Esophagus muscularis mucosa (tissue), 4 donors: ENCODE data around the gene BICDL1. TPM values are rescaled to one million over a fixed set of nuclear protein-coding genes. Genes with fewer than 3 reads are reported as not detected.

Source experiments
- DNase-seq: peaks from one replicate; pipeline ENCODE4 v3.0.0-alpha.2; 2017; ENCODE audit errors: extremely low spot score
- H3K27ac ChIP-seq, 4 donors: fragments of 200-600 bp; sonication (generic); replicated peaks in 1 of 4; 1 replicate in 3 of 4; 2 replicates in 1 of 4; pipeline ENCODE4 v1.5.1; 2016 to 2019; ENCODE audit warnings: mild to moderate bottlenecking in 1 of 4
- H3K27me3 ChIP-seq, 4 donors: fragments of 200-600 bp; sonication (generic); one replicate each; pipeline versions ENCODE4 v1.5.1 to v1.6.0; 2016 to 2019
- H3K36me3 ChIP-seq, 4 donors: fragments of 200-600 bp; sonication (generic); one replicate each; pipeline ENCODE4 v1.5.1; 2016 to 2019
- H3K4me1 ChIP-seq, 4 donors: fragments of 200-600 bp; sonication (generic); one replicate each; pipeline ENCODE4 v1.5.1; 2016 to 2019
- H3K4me3 ChIP-seq, 4 donors: fragments of 200-600 bp; sonication (generic); 1 replicate in 2 of 4; 2 replicates in 2 of 4; pipeline ENCODE4 v1.5.1; 2016 to 2019; ENCODE audit warnings: mild to moderate bottlenecking in 4 of 4, moderate library complexity in 1 of 4
- H3K9me3 ChIP-seq, 4 donors: fragments of 200-600 bp; sonication (generic); 1 replicate in 3 of 4; 2 replicates in 1 of 4; pipeline ENCODE4 v1.5.1; 2016 to 2019
- EP300 ChIP-seq: sonication (generic); formaldehyde crosslinking; IDR thresholded peaks from one replicate; pipeline ENCODE4 v1.6.1; 2017; ENCODE audit warnings: antibody characterized with exemption
- POLR2A ChIP-seq: fragments of 450-650 bp; IDR thresholded peaks from one replicate; pipeline ENCODE4 v1.6.1; 2017; ENCODE audit warnings: antibody characterized with exemption, moderate library complexity, mild to moderate bottlenecking, low read depth
- POLR2AphosphoS5 ChIP-seq, 2 donors: sonication (generic); formaldehyde crosslinking; IDR thresholded peaks; one replicate each; pipeline ENCODE4 v1.6.1; 2017; ENCODE audit warnings: antibody characterized with exemption in 2 of 2
- WGBS: methylation state at CpG from one replicate; pipeline ENCODE4 v1.1.5; 2018; 5-methylcytosine and 5-hydroxymethylcytosine counted together
- intact Hi-C: fragments of 100-400 bp; cut with DNase I; formaldehyde crosslinking; loops from one replicate; pipeline ENCODE4 v1.15.1; 2023
- total RNA-seq, 4 donors: library from RNA; depleted of rRNA; stranded (reverse); fragments of >200 nt; gene quantifications; one replicate each; pipeline versions ENCODE4 v1.1.0 to v1.2.1, GENCODE V29; 2016
- TF ChIP-seq, protein P1 (sequence below), 3 experiments: fragments of 200-600 bp in 2 of 3; fragments of 450-650 bp in 1 of 3; sonication (generic) in 2 of 3; IDR thresholded peaks; one replicate each; pipeline ENCODE4 v1.5.1; 2017 to 2019; ENCODE audit warnings: antibody characterized with exemption in 3 of 3, mild to moderate bottlenecking in 2 of 3, moderate library complexity in 1 of 3

Gene BICDL1, protein sequence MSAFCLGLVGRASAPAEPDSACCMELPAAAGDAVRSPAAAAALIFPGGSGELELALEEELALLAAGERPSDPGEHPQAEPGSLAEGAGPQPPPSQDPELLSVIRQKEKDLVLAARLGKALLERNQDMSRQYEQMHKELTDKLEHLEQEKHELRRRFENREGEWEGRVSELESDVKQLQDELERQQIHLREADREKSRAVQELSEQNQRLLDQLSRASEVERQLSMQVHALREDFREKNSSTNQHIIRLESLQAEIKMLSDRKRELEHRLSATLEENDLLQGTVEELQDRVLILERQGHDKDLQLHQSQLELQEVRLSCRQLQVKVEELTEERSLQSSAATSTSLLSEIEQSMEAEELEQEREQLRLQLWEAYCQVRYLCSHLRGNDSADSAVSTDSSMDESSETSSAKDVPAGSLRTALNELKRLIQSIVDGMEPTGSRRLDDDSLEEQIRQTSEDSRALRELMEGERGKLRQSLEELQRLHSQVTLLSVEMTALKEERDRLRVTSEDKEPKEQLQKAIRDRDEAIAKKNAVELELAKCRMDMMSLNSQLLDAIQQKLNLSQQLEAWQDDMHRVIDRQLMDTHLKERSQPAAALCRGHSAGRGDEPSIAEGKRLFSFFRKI
- 1 to 10 TPM in 1 of 4 donors, under 1 TPM in 3; 0.17 to 1.2 (median 0.77) TPM for total RNA-seq

DNA sequence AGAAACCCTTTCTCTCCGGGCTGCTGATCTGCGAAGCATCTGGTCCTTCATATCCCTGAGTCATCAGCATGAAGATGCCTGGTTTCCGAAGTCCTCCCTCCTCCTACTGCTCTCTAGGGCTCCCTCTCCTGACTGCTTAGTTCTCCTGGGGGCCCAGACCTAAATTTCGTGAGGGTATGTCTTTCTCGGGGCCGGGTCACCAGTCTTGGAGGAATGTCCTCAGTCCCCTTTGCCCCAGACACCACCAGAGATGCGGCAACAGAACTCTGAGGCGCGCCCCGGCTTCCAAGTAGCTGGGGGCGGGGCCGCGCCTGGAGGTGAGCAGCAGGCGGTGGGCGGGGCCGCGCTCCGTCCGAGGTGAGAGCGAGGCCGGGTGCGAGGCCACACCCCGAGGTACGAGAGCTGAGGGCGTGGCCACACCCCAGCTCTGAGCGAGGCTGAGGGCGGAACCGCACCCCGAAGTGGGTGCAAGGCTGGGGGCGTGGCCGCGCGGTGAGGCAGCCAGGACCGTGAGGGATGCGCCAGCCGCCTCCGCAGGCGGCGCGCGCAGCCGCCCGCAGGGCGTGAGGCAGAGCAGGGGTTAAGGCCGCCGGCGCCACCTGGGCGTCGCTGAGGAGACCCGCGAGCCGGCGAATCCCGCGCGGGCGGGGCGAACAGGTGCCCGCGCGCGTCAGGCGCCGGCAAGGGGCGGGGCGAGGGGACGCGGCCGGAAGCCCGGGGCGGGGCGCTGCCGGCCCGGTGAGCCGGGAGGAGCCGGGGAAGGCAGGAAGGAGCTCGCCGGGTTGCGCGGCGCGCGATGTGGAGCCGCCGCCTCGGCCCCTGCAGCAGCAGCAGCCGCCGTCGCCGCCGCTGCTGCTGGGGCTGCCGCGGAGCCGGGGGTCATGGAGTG lies at the start of gene BICDL1:
Gene BICDL1 (plus strand): TSS at position 765 of the 889 bp plus-strand sequence. CDS start 633 bp downstream, outside the sequence.
- TF ChIP-seq, protein P1, sequence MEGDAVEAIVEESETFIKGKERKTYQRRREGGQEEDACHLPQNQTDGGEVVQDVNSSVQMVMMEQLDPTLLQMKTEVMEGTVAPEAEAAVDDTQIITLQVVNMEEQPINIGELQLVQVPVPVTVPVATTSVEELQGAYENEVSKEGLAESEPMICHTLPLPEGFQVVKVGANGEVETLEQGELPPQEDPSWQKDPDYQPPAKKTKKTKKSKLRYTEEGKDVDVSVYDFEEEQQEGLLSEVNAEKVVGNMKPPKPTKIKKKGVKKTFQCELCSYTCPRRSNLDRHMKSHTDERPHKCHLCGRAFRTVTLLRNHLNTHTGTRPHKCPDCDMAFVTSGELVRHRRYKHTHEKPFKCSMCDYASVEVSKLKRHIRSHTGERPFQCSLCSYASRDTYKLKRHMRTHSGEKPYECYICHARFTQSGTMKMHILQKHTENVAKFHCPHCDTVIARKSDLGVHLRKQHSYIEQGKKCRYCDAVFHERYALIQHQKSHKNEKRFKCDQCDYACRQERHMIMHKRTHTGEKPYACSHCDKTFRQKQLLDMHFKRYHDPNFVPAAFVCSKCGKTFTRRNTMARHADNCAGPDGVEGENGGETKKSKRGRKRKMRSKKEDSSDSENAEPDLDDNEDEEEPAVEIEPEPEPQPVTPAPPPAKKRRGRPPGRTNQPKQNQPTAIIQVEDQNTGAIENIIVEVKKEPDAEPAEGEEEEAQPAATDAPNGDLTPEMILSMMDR (IDR thresholded peaks at IDR 0.05): no peak
- TF ChIP-seq POLR2A (no peak), POLR2AphosphoS5 (IDR thresholded peaks at IDR 0.05) (no peak)
- H3K27ac ChIP-seq: peak within 1 kb of the TSS in 2 of 4 donors; percentile 36 to 57
- H3K9me3 ChIP-seq: no peaks in the 10 kb centered on the region
- peak within 1 kb of the TSS; percentile 53 to 66 (median 58) for H3K4me3 ChIP-seq
- DNase-seq: no peak
- H3K4me1 ChIP-seq: peaks cover 13 to 26% (median 18%) of the 10 kb centered on the region in 4 donors
- H3K27me3 ChIP-seq: peaks cover 0 to 54% (median 2%) of the 10 kb centered on the region in 4 donors
- WGBS: 0% methylated on average over 15 of the region's 94 CpGs
- no peaks in the 10 kb centered on the region for H3K36me3 ChIP-seq
- intact Hi-C loops: loop anchor here (10.0 kb wide), 1 partner anchor 96 kb away; no protein-coding TSS in a partner anchor

DNA sequence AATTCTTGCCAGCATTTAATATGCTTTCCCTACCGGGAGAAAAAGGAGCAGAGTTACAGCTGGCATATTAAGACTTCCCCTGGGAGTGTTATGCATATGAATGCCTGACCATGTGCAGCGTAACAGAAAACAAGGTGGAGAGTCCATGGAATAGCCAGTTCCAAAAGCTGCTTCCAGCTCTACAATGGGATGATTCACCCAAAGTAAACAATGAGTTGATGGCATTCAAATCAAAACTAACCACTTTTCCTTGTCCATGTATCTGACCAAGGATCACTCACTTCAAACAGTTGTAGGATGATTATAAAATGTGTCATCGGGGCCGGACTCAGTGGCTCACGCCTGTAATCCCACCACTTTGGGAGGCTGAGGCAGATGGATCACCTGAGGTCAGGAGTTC lies 48.1 kb upstream of the BICDL1 start:
- TF ChIP-seq POLR2AphosphoS5 (IDR thresholded peaks at IDR 0.05) (no peak), POLR2A (no peak), EP300 (no peak)
- TF ChIP-seq, protein P1 (IDR thresholded peaks at IDR 0.05): no peak
- no peak for DNase-seq
- Histone ChIP-seq H3K27ac (no peak overlapping the region), H3K9me3 (no peaks in the 10 kb centered on the region), H3K4me3 (no peak overlapping the region), H3K36me3 (no peaks in the 10 kb centered on the region), H3K4me1 (no peaks in the 10 kb centered on the region), H3K27me3 (peaks cover 0 to 25% (median 0%) of the 10 kb centered on the region in 4 donors)
- 53% methylated on average over 5 of the region's 5 CpGs for WGBS
- intact Hi-C loops: no loop called here

DNA sequence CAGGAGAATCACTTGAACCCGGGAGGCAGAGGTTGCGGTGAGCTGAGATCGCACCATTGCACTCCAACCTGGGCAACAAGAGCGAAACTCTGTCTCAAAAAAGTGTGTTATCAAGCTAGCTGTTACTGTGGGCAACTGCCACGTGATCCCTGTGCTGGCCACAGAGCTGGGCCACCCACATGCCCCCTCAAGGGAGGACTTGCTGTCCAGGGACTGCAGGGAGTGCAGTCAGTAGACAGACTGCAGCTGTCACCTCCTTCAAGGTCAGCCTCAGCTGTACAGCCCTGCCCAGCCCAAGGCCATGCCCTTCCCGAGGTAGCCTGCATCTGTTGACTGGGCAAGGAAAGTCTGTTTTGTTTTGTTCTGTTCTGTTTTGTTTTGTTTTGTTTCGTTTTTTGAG lies 46.6 kb upstream of the BICDL1 start:
- no peak for TF ChIP-seq EP300
- no peak for TF ChIP-seq POLR2A
- no peak for TF ChIP-seq POLR2AphosphoS5 (IDR thresholded peaks at IDR 0.05)
- TF ChIP-seq, protein P1 (IDR thresholded peaks at IDR 0.05): no peak
- Histone ChIP-seq H3K27ac (no peak overlapping the region), H3K36me3 (no peaks in the 10 kb centered on the region), H3K27me3 (peaks cover 0 to 25% (median 0%) of the 10 kb centered on the region in 4 donors), H3K4me3 (no peak overlapping the region), H3K9me3 (no peaks in the 10 kb centered on the region), H3K4me1 (no peaks in the 10 kb centered on the region)
- WGBS: 82% methylated on average over 6 of the region's 7 CpGs
- no peak for DNase-seq
- intact Hi-C loops: no loop called here

DNA sequence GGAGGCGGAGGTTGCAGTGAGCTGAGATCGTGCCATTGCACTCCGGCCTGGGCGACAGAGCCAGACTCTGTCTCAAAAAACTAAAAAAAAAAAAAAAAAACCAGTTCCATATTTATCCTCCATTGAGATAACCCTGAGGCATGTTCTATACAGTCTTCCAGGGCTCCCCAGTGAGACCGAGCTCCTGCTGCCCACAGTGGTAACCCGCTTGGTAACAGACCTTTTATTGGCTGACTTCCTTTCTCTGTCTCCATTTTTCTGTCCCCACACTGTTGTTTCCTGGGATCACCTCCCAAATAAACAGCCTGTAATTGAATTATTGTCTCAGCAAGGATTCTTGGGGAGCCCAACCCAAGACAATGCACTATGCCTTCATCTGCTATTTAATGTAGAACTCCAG lies 42.8 kb upstream of the BICDL1 start:
- H3K27ac ChIP-seq: no peak overlapping the region

More for the DNA sequence above, 42.8 kb upstream of the BICDL1 start:
- Histone ChIP-seq H3K4me1 (no peaks in the 10 kb centered on the region), H3K9me3 (no peaks in the 10 kb centered on the region), H3K27me3 (peaks cover 0 to 11% (median 0%) of the 10 kb centered on the region in 4 donors), H3K4me3 (no peak overlapping the region), H3K36me3 (no peaks in the 10 kb centered on the region)
- DNase-seq: no peak
- 90% methylated on average over 6 of the region's 6 CpGs for WGBS
- intact Hi-C loops: no loop called here
- no peak for TF ChIP-seq POLR2AphosphoS5 (IDR thresholded peaks at IDR 0.05)
- TF ChIP-seq EP300: no peak
- no peak for TF ChIP-seq POLR2A
- TF ChIP-seq, protein P1 (IDR thresholded peaks at IDR 0.05): no peak
